Measurements from ENCODE around the gene PDE4D. TPM values are rescaled to one million over a fixed set of nuclear protein-coding genes. Genes with fewer than 3 reads are reported as not detected.
"Not testable (repeated sequence)": the region's sequence is repeated elsewhere in the genome, so short reads cannot be mapped to it uniquely, and the experiment has no call there.

Gene PDE4D
- total RNA-seq, 1 donor = 12.7 TPM

DNA sequence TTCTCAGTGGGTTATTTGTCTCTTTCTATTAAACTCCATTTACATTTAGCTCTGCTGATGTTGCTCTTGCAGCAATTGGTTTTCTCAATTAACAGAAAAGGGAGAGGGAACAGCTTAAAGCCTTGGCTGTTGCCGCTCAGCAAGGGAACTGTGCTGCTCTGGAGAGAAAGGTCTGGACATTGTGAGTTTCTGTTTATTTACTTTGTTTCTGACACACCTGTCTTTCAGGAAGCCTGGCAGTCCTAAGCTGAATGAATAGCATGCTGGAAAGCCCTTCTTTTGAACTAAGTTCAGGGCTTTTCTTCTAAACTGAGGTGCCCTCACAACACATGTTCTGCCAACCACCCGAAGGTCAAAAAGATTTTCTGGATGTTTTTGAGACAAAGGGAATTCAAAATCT is 491.9 kb downstream of the PDE4D start:
- H3K4me3 ChIP-seq (ENCODE audit: low read depth, low read length) = no peak overlapping the region
- TF ChIP-seq, protein P1, sequence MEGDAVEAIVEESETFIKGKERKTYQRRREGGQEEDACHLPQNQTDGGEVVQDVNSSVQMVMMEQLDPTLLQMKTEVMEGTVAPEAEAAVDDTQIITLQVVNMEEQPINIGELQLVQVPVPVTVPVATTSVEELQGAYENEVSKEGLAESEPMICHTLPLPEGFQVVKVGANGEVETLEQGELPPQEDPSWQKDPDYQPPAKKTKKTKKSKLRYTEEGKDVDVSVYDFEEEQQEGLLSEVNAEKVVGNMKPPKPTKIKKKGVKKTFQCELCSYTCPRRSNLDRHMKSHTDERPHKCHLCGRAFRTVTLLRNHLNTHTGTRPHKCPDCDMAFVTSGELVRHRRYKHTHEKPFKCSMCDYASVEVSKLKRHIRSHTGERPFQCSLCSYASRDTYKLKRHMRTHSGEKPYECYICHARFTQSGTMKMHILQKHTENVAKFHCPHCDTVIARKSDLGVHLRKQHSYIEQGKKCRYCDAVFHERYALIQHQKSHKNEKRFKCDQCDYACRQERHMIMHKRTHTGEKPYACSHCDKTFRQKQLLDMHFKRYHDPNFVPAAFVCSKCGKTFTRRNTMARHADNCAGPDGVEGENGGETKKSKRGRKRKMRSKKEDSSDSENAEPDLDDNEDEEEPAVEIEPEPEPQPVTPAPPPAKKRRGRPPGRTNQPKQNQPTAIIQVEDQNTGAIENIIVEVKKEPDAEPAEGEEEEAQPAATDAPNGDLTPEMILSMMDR (IDR thresholded peaks at IDR 0.05; ENCODE audit: insufficient read depth, low read length) = no peak
- DNase-seq (ENCODE audit: low read depth) = no peak

DNA sequence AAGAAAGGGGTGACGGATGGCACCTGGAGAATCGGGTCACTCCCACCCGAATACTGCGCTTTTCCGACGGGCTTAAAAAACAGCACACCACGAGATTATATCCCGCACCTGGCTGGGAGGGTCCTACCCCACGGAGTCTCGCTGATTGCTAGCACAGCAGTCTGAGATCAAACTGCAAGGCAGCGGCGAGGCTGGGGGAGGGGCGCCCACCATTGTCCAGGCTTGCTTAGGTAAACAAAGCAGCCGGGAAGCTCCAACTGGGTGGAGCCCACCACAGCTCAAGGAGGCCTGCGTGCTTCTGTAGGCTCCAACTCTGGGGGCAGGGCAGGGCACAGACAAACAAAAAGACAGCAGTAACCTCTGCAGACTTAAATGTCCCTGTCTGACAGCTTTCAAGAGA is 498.6 kb downstream of the PDE4D start:
- H3K4me3 ChIP-seq (ENCODE audit: low read depth, low read length); DNase-seq (ENCODE audit: low read depth): not testable (repeated sequence)

DNA sequence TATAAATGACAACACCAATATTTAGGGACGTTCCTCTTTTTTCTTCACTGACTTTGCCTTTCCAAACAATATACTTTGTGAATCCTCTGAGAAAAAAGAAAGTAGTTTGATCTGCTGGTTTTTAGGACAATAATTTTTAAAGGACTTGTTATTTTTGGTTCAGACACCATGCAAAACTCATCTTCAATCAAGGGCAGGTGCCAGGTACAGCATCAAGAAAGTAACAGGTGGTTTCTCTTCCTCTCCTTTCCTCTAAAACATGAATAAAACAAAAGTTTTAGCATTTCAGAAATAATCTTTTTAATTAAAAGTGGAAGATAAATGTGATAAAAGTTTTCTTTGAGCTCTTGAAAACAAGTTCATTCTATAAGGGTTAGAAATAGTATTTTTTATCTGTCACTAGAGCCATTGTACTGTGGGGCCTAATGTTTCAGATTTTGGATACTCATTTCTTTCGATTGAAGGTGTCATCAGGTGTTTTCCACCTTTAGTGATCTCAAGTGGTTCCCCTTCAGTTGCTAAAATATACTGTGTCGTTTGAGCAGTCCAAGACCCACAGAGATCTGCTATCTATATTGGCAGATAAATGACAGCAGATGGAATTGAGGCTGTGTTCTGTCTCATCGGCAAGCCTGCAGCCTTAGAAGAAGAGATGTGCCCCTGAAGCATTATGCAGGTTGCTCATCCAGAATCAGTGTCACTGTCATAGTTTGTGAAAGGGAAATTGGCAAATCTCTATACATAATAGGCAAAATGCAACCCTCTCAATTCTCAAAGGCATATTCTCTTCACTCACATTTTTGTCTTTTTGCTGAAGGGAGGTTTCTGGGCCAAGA is 499.7 kb downstream of the PDE4D start:
- no peak overlapping the region for H3K4me3 ChIP-seq (ENCODE audit: low read depth, low read length)
- TF ChIP-seq, protein P1 (IDR thresholded peaks at IDR 0.05; ENCODE audit: insufficient read depth, low read length) = no peak
- no peak for DNase-seq (ENCODE audit: low read depth)

DNA sequence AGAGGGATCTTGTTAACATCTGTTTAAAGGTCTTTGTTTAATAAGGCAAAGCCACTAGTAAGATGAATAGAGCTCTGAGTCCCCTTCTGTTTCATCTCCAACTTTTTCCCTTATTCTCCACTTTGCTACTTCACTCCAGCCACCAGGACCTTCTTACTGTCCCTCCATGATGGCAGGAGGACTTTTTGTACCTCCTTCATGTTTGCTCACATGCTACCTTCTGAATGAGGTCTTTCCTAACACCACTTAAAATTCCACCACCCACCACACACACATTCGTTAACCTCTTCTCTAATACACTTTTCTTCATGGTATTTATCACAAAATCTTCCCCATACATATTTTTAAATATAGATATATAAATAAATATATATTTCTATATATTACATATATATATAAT is 501.9 kb downstream of the PDE4D start:
- H3K4me3 ChIP-seq (ENCODE audit: low read depth, low read length) = no peak overlapping the region
- TF ChIP-seq, protein P1 (IDR thresholded peaks at IDR 0.05; ENCODE audit: insufficient read depth, low read length) = no peak
- no peak for DNase-seq (ENCODE audit: low read depth)

DNA sequence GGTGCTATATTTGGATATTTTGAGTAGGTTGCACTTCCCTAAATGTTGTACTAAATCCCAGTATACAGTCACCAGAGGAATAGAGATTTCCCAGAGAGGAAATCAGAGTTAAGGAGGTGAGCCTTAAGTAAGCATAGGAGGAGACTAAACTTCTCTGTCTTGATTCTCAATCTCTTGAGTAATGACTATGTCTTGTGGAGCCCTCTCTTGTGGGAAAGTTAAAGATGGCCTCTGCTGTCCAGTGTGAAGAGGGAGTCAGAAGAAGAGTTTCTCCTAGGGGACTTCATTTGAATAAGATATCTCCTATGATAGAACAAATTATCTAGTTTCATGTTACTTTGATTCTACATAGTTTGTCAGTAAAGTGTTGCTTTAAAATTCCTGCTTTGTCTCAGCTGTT is 502.5 kb downstream of the PDE4D start:
- no peak for DNase-seq (ENCODE audit: low read depth)
- no peak overlapping the region for H3K4me3 ChIP-seq (ENCODE audit: low read depth, low read length)
- TF ChIP-seq, protein P1 (IDR thresholded peaks at IDR 0.05; ENCODE audit: insufficient read depth, low read length) = no peak

DNA sequence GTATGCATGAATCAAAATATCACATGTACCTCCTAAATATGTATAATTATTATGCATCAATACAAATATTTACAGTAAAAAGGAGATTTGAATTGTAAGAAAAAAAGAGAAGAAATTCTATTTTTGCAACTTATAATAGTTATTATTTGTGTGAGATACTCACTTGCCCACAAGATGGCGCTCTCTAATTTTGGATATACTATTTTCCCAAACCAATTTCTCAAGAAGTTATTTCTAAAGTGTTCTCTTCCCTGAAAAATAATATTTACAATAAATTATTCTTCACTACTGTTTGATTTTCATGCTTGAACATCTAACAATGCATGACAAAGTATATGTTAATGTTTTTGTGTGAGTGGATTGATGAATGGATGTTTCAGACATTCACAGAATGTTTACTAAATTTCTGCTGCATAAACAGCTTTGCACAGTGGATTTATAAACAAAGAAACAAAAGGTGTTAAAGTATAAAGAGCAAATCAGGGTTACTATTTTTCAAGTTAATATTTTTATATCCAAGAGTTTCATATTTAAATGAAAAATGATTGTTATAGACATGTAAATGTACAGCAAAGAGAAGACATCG is 503.4 kb downstream of the PDE4D start:
- peak; percentile 46 for DNase-seq (ENCODE audit: low read depth)
- no peak overlapping the region for H3K4me3 ChIP-seq (ENCODE audit: low read depth, low read length)
- TF ChIP-seq, protein P1 (IDR thresholded peaks at IDR 0.05; ENCODE audit: insufficient read depth, low read length) = peak; percentile 55

DNA sequence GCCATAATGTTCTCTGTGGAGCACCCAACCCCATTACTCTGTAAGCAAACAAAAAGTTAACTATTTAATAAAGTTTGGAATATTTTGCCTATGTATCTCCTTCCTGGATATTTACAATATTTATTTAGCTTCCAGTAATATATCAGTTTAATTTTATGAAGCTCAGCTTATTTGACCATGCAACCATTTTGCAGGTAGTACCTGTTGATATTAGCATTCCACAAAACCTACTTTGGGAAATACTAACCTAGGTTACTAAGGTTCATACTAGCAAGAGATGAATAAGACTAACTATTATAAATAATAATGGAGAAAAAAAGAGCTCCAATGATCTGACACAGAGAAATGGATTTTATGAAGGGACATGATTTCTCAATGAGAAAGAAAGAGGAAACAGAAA is 506.4 kb downstream of the PDE4D start:
- no peak overlapping the region for H3K4me3 ChIP-seq (ENCODE audit: low read depth, low read length)
- no peak for DNase-seq (ENCODE audit: low read depth)
- TF ChIP-seq, protein P1 (IDR thresholded peaks at IDR 0.05; ENCODE audit: insufficient read depth, low read length) = no peak

Measured in fibroblast of the aortic adventitia (primary cell).